Measurements from ENCODE around the gene SMIM10L2A. TPM values are rescaled to one million over a fixed set of nuclear protein-coding genes. Genes with fewer than 3 reads are reported as not detected.

Gene SMIM10L2A
- total and polyA plus RNA-seq, 2 of the 4 experiments (the other 2 are of a cell fraction): under 0.01 to 0.10 TPM

DNA sequence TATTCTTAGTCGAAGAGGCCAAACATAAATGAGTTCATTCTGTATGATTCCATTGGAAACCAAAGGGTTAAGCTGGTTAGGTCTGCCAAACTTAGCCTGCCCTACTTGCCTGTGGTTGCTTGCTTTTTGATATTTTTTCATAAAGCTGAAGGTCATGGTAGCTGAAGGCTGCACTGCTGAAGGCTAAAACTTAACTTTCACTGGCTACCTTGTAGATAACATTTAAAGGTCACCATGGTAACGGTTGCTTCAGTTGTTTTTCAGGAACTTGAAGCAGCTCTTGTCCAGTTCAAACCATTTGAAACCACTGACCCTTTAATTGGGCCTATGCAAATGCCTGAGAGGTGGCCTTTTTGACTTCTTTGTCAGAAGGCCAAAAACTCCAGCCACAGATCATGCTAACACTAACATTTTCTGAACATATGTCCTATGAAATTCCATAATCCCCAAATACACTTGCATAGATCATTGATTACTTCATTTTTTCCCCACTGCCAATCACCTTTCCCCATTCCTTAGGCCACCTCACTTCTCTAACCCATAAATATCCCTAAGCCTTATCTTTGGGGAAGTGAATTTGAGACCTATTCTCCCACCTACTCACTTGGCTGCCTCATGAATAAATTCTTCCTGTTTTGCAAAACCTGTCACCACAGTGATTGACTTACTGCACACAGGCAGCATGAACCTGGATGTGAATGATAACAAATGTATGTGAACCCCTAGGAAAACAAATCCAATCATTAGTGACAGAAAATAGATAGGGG is 10.7 kb upstream of the SMIM10L2A start:
- Histone ChIP-seq H3K4me2 (ENCODE audit: low read depth, low read length) (no peak overlapping the region), H2BK15ac (ENCODE audit: low read depth, low read length) (no peak overlapping the region), H3K27me3 (ENCODE audit: control insufficient read depth, insufficient read depth, low read length) (no peaks in the 10 kb centered on the region; the same call in 1 of the 2 replicates), H3K56ac (ENCODE audit: extremely low read depth, insufficient read depth, low read length) (no peak overlapping the region), H3K9me1 (ENCODE audit: insufficient read depth, low read length) (no peaks in the 10 kb centered on the region), H2BK20ac (ENCODE audit: low read depth, low read length) (no peak overlapping the region), H4K8ac (ENCODE audit: low read depth in 2 of 2, low read length in 2 of 2) (no peak overlapping the region), H2AFZ (replicated peaks; ENCODE audit: low read length, poor library complexity) (no peak overlapping the region), H3K14ac (replicated peaks; ENCODE audit: low read depth, low read length) (no peak overlapping the region), H4K91ac (ENCODE audit: insufficient read depth, low read depth, low read length) (no peak overlapping the region), H3K4ac (ENCODE audit: low read depth, low read length) (no peak overlapping the region), H4K20me1 (ENCODE audit: insufficient read depth, low read length) (no peaks in the 10 kb centered on the region), H3K4me3 (ENCODE audit: insufficient read depth, low read depth, low read length) (no peak overlapping the region), H3K79me1 (ENCODE audit: low read depth in 1 of 2, low read length in 2 of 2) (no peaks in the 10 kb centered on the region), H3K9ac (ENCODE audit: low read depth, low read length) (no peak overlapping the region), H3K36me3 (ENCODE audit: control insufficient read depth, insufficient read depth, low read length) (no peaks in the 10 kb centered on the region), H3K4me1 (ENCODE audit: control insufficient read depth, insufficient read depth, low read length) (no peaks in the 10 kb centered on the region), H2AK5ac (ENCODE audit: low read depth, low read length) (no peak overlapping the region), H2BK5ac (ENCODE audit: low read depth, low read length, poor library complexity, severe bottlenecking) (no peak overlapping the region), H2AK9ac (replicated peaks; ENCODE audit: low read depth, low read length, poor library complexity) (no peak overlapping the region), H3K9me3 (ENCODE audit: control insufficient read depth, insufficient read depth, low read length) (no peaks in the 10 kb centered on the region), H3K23ac (ENCODE audit: low read depth, low read length) (no peak overlapping the region), H3K18ac (ENCODE audit: low read depth, low read length) (no peak overlapping the region), H2BK120ac (ENCODE audit: low read depth, low read length) (no peak overlapping the region), H3K27ac (ENCODE audit: insufficient read depth, low read length) (no peak overlapping the region), H4K5ac (ENCODE audit: low read depth, low read length) (no peak overlapping the region)
- ATAC-seq (ENCODE audit: low read depth) (no peak), DNase-seq (no peak)
- WGBS, 2 experiments (ENCODE audit: extremely low coverage in 2 of 2, insufficient read length in 1 of 2): 17% methylated on average over 1 of the region's 2 CpGs; no CpG with 5 or more reads in 1 of the 2 experiments
- CTCF ChIA-PET: no interaction called here
- dilution Hi-C loops (cut with HindIII; ENCODE audit: low sequenced_read_pairs, unreplicated experiment): no loop called here
- in situ Hi-C loops (cut with MboI; ENCODE audit: low sequenced_read_pairs): no loop called here
- intact Hi-C loops (cut with micrococcal nuclease): no loop called here
- no TSS peak for BruUV-seq (replicated peaks)
- POLR2A ChIA-PET (ENCODE audit: unreplicated experiment): no interaction called here
- TF ChIP-seq MAFK (IDR thresholded peaks at IDR 0.05; ENCODE audit: low read depth, low read length) (no peak), RFX5 (IDR thresholded peaks at IDR 0.05; ENCODE audit: low read depth, low read length) (no peak), USF2 (IDR thresholded peaks at IDR 0.05; ENCODE audit: low read depth, low read length) (no peak), RCOR1 (IDR thresholded peaks at IDR 0.05; ENCODE audit: insufficient replicate concordance, low read length) (no peak), NFE2L2 (IDR thresholded peaks at IDR 0.05; ENCODE audit: low read depth, low read length) (no peak), RAD21 (IDR thresholded peaks at IDR 0.05; ENCODE audit: low read length) (no peak), MXI1 (IDR thresholded peaks at IDR 0.05; ENCODE audit: borderline replicate concordance, low read depth, low read length) (no peak), SMC3 (IDR thresholded peaks at IDR 0.05; ENCODE audit: low read depth, low read length) (no peak), CHD1 (IDR thresholded peaks at IDR 0.05; ENCODE audit: low read depth, low read length) (no peak), MAZ (IDR thresholded peaks at IDR 0.05; ENCODE audit: borderline replicate concordance, low read depth, low read length) (no peak), CEBPB (IDR thresholded peaks at IDR 0.05; ENCODE audit: low read depth, low read length) (no peak), POLR2A (IDR thresholded peaks at IDR 0.05; ENCODE audit: low read depth, low read length) (no peak), FOS (IDR thresholded peaks at IDR 0.05; ENCODE audit: low read depth, low read length) (no peak), BHLHE40 (IDR thresholded peaks at IDR 0.05; ENCODE audit: low read depth, low read length) (no peak)
- TF ChIP-seq, protein P1, sequence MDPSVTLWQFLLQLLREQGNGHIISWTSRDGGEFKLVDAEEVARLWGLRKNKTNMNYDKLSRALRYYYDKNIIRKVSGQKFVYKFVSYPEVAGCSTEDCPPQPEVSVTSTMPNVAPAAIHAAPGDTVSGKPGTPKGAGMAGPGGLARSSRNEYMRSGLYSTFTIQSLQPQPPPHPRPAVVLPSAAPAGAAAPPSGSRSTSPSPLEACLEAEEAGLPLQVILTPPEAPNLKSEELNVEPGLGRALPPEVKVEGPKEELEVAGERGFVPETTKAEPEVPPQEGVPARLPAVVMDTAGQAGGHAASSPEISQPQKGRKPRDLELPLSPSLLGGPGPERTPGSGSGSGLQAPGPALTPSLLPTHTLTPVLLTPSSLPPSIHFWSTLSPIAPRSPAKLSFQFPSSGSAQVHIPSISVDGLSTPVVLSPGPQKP (IDR thresholded peaks at IDR 0.05; ENCODE audit: borderline replicate concordance, low read depth, low read length): no peak
- TF ChIP-seq, protein P2, sequence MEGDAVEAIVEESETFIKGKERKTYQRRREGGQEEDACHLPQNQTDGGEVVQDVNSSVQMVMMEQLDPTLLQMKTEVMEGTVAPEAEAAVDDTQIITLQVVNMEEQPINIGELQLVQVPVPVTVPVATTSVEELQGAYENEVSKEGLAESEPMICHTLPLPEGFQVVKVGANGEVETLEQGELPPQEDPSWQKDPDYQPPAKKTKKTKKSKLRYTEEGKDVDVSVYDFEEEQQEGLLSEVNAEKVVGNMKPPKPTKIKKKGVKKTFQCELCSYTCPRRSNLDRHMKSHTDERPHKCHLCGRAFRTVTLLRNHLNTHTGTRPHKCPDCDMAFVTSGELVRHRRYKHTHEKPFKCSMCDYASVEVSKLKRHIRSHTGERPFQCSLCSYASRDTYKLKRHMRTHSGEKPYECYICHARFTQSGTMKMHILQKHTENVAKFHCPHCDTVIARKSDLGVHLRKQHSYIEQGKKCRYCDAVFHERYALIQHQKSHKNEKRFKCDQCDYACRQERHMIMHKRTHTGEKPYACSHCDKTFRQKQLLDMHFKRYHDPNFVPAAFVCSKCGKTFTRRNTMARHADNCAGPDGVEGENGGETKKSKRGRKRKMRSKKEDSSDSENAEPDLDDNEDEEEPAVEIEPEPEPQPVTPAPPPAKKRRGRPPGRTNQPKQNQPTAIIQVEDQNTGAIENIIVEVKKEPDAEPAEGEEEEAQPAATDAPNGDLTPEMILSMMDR (conservative IDR thresholded peaks at IDR 0.05; ENCODE audit: low read depth, low read length): no peak
